ENCODE data around the gene MPST.
"Not testable (repeated sequence)": the region's sequence is repeated elsewhere in the genome, so short reads cannot be mapped to it uniquely, and the experiment has no call there.

The MPST gene

DNA sequence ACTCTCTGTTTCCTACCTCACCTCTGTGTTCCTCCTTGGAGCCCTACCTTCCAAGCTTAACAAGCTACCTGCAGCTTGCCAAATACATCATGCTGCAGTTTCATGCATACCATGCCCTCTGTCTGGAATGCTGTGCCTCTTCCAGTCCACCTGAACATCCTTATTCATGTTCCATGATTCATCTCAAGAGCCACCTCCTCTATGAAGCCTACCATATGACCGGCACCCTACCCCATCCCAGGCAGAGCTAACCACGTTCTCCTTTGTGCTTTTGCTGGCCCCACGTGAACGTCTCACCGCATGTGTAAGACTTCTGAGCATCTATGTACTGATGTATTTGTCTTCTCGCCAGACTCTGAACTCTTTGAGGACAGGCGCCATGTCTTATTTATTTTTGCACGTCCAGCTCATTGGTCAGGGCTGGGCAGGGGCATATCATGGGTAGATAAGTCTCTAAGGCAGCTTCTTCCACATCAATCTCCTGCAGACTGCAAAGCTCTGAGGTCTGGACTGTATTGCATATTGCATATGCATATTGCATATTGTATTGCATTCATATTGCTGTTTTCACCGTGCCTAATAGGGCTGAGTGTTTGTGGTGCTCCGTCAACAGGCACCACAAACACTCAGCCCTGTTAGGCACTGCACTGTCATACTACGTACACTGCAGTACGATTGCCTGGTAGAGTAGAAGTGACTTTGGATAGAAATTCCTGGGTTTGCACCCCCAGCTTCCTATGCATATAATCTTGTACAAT lies 31.3 kb upstream of the MPST start:
- ChIA-PET POLR2A (no interaction called here), CTCF (no interaction called here)
- no peak for TF ChIP-seq ARNT (IDR thresholded peaks at IDR 0.05)
- no peak for DNase-seq (ENCODE audit: extremely low spot score)

DNA sequence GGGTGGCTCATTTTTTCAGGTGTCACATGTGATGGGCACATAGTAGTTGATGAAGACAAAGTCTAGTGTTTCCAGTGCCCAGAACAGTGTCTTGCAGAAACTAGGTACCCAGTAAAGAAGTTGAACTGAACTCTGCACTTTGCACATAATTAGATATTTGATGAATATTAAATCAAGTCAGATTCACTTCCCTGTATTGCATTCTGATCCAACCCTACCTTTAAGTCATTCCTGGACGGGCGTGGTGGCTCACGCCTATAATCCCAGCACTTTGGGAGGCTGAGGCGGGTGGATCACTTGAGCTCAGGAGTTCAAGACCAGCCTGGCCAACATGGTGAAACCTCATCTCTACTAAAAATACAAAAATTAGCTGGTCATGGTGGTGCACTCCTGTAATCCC lies 30.5 kb upstream of the MPST start:
- POLR2A ChIA-PET; CTCF ChIA-PET; DNase-seq (ENCODE audit: extremely low spot score): not testable (repeated sequence)

DNA sequence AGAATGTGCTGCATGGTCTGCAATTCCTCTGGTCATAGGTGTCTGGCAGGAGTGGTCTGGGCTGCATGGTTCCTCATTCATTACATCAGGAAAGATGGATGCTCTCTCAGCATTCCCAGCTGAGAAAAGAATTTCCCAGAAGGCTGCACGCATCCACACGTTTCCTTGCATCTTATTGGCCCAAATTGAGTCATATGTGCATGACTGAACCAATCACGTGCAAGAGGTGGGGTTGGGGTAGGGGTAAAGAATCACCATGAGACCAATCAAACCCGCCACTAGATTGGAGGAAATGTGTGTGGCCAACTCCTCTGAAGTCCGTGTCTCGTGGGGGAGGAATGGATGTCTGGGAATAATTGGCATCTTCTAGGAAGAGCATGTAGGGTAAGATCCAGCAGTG lies 29.1 kb upstream of the MPST start:
- no peak for TF ChIP-seq CTBP1 (IDR thresholded peaks at IDR 0.05; ENCODE audit: borderline replicate concordance)
- no peak for TF ChIP-seq LEF1 (IDR thresholded peaks at IDR 0.05; ENCODE audit: borderline replicate concordance)
- TF ChIP-seq SP1 (IDR thresholded peaks at IDR 0.05) = no peak
- TF ChIP-seq, protein P1, sequence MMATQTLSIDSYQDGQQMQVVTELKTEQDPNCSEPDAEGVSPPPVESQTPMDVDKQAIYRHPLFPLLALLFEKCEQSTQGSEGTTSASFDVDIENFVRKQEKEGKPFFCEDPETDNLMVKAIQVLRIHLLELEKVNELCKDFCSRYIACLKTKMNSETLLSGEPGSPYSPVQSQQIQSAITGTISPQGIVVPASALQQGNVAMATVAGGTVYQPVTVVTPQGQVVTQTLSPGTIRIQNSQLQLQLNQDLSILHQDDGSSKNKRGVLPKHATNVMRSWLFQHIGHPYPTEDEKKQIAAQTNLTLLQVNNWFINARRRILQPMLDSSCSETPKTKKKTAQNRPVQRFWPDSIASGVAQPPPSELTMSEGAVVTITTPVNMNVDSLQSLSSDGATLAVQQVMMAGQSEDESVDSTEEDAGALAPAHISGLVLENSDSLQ (IDR thresholded peaks at IDR 0.05) = no peak
- TF ChIP-seq ARNT (IDR thresholded peaks at IDR 0.05) = no peak
- no peak for TF ChIP-seq FOXK2 (IDR thresholded peaks at IDR 0.05)
- no peak for TF ChIP-seq TARDBP (IDR thresholded peaks at IDR 0.05)
- TF ChIP-seq FOXA1 (IDR thresholded peaks at IDR 0.05) = no peak
- TF ChIP-seq BHLHE40 (IDR thresholded peaks at IDR 0.05; ENCODE audit: borderline replicate concordance) = no peak
- no peak for TF ChIP-seq ZNF384 (IDR thresholded peaks at IDR 0.05)
- TF ChIP-seq FOXM1 (IDR thresholded peaks at IDR 0.05; ENCODE audit: borderline replicate concordance) = no peak
- TF ChIP-seq HDGF (IDR thresholded peaks at IDR 0.05; ENCODE audit: borderline replicate concordance) = no peak
- no peak for TF ChIP-seq ELF4 (IDR thresholded peaks at IDR 0.05)
- no peak for TF ChIP-seq L3MBTL2 (conservative IDR thresholded peaks at IDR 0.05)
- no peak for TF ChIP-seq NFRKB (IDR thresholded peaks at IDR 0.05)
- TF ChIP-seq SUZ12 (IDR thresholded peaks at IDR 0.05) = no peak
- ChIA-PET POLR2A (interaction anchor here (1.4 kb wide), 1 partner anchor 28 kb away, joined by 4 read pairs; the partner anchor contains the start of gene TST), CTCF (interaction anchor here (1.2 kb wide), 1 partner anchor 12 kb away, joined by 4 read pairs; no protein-coding TSS in a partner anchor)
- DNase-seq (ENCODE audit: extremely low spot score) = no peak

DNA sequence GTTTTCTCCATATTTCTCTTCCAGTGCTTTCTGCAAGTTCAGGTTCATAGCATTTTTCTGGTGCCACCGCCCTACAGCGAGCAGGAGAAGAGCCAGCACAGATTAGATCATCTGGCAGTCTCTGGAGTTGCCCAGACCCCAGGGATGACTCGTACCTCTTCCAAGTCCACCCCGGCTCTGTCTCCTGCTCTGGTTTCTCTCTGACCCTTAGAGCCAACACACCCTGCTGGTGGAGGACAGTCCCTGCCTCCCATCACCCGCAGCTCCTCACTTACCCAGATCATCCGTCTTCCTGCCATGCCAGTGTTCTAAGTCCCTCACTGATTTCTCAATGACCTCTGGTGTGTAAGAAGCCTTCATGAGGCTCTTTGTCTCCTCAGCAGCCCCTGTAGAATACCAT lies 28.3 kb upstream of the MPST start:
- DNase-seq (ENCODE audit: extremely low spot score) = no peak
- CTCF ChIA-PET = no interaction called here
- TF ChIP-seq LEF1 (IDR thresholded peaks at IDR 0.05; ENCODE audit: borderline replicate concordance) (no peak), HDGF (IDR thresholded peaks at IDR 0.05; ENCODE audit: borderline replicate concordance) (no peak), ARNT (IDR thresholded peaks at IDR 0.05) (no peak), BHLHE40 (IDR thresholded peaks at IDR 0.05; ENCODE audit: borderline replicate concordance) (no peak), FOXM1 (IDR thresholded peaks at IDR 0.05; ENCODE audit: borderline replicate concordance) (no peak), L3MBTL2 (conservative IDR thresholded peaks at IDR 0.05) (no peak), FOXK2 (IDR thresholded peaks at IDR 0.05) (no peak), TARDBP (IDR thresholded peaks at IDR 0.05) (no peak), SUZ12 (IDR thresholded peaks at IDR 0.05) (no peak), NFRKB (IDR thresholded peaks at IDR 0.05) (no peak), ZNF384 (IDR thresholded peaks at IDR 0.05) (no peak), SP1 (IDR thresholded peaks at IDR 0.05) (no peak), CTBP1 (IDR thresholded peaks at IDR 0.05; ENCODE audit: borderline replicate concordance) (no peak), FOXA1 (IDR thresholded peaks at IDR 0.05) (no peak), ELF4 (IDR thresholded peaks at IDR 0.05) (no peak)
- TF ChIP-seq, protein P1 (IDR thresholded peaks at IDR 0.05) = no peak
- POLR2A ChIA-PET = interaction anchor here (1.4 kb wide), 1 partner anchor 28 kb away, joined by 4 read pairs; the partner anchor contains the start of gene TST

DNA sequence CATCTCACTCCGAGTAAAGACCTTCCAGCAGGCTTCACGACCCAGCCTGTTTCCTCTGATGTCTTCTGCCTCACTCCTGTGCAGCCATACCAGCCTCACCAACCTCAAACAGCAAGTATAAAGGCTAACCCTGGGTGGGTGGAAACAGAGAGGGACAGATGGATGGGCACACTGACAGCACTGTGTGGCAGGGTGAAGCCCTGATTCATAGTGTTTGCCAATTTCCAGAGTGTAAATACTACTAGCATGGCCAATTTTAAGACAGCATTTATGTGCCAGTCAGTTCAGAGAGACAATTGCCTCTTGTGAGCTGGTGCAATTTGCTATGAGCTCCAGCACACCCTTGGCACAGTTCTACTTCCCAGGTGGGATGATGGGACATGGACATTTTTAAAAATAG lies 21.8 kb upstream of the MPST start:
- ChIA-PET POLR2A (interaction anchor here (1.2 kb wide), 1 partner anchor 21 kb away, joined by 4 read pairs; the partner anchor contains the start of genes MPST and TST), CTCF (interaction anchor here (0.7 to 1.1 kb wide), 4 partner anchors 8 to 127 kb away, joined by 3 to 5 read pairs (median 4); no protein-coding TSS in a partner anchor)
- DNase-seq (ENCODE audit: extremely low spot score) = no peak
- TF ChIP-seq SP1 (IDR thresholded peaks at IDR 0.05) (no peak), CTBP1 (IDR thresholded peaks at IDR 0.05; ENCODE audit: borderline replicate concordance) (no peak), ZNF384 (IDR thresholded peaks at IDR 0.05) (no peak), ELF4 (IDR thresholded peaks at IDR 0.05) (no peak), FOXA1 (IDR thresholded peaks at IDR 0.05) (no peak), HDGF (IDR thresholded peaks at IDR 0.05; ENCODE audit: borderline replicate concordance) (no peak), SUZ12 (IDR thresholded peaks at IDR 0.05) (no peak), TARDBP (IDR thresholded peaks at IDR 0.05) (no peak), NFRKB (IDR thresholded peaks at IDR 0.05) (no peak), FOXM1 (IDR thresholded peaks at IDR 0.05; ENCODE audit: borderline replicate concordance) (no peak), FOXK2 (IDR thresholded peaks at IDR 0.05) (no peak), L3MBTL2 (conservative IDR thresholded peaks at IDR 0.05) (no peak), BHLHE40 (IDR thresholded peaks at IDR 0.05; ENCODE audit: borderline replicate concordance) (no peak), LEF1 (IDR thresholded peaks at IDR 0.05; ENCODE audit: borderline replicate concordance) (no peak)
- TF ChIP-seq, protein P1 (IDR thresholded peaks at IDR 0.05) = no peak
